Kidney capillary endothelial cell (primary cell): ENCODE results near the gene TXLNG.
A peak's percentile ranks its signal among the peaks of the same experiment; 100 is the strongest.

Source experiments
- DNase-seq: peaks from one replicate; pipeline ENCODE4 v3.0.0-alpha.2; 2018; ENCODE audit warnings: low spot score

Gene TXLNG

GRCh38 chrX:16874458-16875095, 88.3 kb downstream of the TXLNG start:
- DNase-seq = no peak

- no peak for DNase-seq
These were observed 90.4 kb downstream of the TXLNG start for GRCh38 chrX:16876696-16877095.

- DNase-seq = no peak
These were observed 95.9 kb downstream of the TXLNG start for GRCh38 chrX:16882169-16882568.

- DNase-seq = peak; percentile 56
These were observed 96.6 kb downstream of the TXLNG start for GRCh38 chrX:16882702-16883486.

- no peak for DNase-seq
These were observed 97.2 kb downstream of the TXLNG start for GRCh38 chrX:16883487-16883804.

GRCh38 chrX:16885628-16886027, 99.4 kb downstream of the TXLNG start:
- DNase-seq = no peak

- peak; percentile 75 for DNase-seq
These were observed 106.5 kb downstream of the TXLNG start for GRCh38 chrX:16892504-16893362.
